ENCODE data around the gene KIF26B.

KIF26B gene

DNA sequence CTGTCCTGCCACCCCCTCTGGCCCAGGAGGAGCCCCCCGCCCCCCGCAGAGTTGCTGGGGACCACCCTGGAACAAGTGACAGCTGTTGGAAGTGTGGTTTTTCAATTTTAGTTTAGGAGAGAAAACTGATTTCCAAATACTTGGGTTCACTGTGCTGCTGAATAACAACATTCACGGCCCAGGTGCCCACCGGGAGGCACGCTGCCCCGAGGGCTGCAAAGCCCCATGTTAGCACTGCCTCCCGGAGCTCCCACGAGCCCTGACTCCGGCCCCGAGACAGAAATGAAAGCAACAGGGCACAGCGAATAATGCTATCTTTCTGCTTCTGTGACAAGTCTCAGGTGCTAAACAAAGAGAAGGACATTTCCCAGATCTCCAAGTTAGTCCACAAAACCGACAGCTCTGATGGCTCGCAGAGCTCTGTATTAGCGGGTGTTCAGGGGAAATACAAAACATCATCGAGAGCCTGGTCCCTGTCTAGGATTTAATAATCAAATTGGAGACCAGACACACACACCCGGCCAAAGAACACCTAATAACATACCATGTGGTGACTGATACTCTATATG lies 451.5 kb downstream of the KIF26B start:
- no peaks in the 10 kb centered on the region for H3K36me3 ChIP-seq
- no peak overlapping the region for H3K4me3 ChIP-seq (ENCODE audit: low read depth, low read length)
- no peak overlapping the region for H3K27ac ChIP-seq
- DNase-seq, result no peak
- TF ChIP-seq, protein P1, sequence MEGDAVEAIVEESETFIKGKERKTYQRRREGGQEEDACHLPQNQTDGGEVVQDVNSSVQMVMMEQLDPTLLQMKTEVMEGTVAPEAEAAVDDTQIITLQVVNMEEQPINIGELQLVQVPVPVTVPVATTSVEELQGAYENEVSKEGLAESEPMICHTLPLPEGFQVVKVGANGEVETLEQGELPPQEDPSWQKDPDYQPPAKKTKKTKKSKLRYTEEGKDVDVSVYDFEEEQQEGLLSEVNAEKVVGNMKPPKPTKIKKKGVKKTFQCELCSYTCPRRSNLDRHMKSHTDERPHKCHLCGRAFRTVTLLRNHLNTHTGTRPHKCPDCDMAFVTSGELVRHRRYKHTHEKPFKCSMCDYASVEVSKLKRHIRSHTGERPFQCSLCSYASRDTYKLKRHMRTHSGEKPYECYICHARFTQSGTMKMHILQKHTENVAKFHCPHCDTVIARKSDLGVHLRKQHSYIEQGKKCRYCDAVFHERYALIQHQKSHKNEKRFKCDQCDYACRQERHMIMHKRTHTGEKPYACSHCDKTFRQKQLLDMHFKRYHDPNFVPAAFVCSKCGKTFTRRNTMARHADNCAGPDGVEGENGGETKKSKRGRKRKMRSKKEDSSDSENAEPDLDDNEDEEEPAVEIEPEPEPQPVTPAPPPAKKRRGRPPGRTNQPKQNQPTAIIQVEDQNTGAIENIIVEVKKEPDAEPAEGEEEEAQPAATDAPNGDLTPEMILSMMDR (IDR thresholded peaks at IDR 0.05; ENCODE audit: low read depth, low read length), result no peak
- H3K9me3 ChIP-seq (ENCODE audit: severe bottlenecking), result no peaks in the 10 kb centered on the region
- H3K27me3 ChIP-seq (ENCODE audit: insufficient read depth, low read depth, severe bottlenecking), result peaks cover 2% of the 10 kb centered on the region

DNA sequence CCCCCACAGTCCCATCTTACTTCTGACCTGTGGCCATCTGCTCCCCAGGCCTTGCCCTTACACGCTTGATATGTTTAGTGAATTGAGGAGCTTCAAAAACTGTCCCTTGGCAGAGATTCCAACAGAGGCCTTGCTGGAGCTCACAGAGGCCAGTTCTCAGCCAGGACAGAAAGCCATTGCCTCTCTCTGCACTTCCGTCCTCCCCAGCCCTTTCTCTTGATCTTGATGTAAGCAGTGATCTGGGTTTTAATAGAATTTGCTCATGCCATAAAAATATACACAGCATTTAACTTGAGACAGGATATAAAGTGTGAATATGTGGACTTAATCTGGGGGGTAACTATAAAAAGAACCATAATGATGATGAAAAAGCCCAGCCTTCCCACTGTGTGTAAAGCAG lies 453.5 kb downstream of the KIF26B start:
- Histone ChIP-seq H3K27me3 (ENCODE audit: insufficient read depth, low read depth, severe bottlenecking) (peaks cover 2% of the 10 kb centered on the region), H3K9me3 (ENCODE audit: severe bottlenecking) (no peaks in the 10 kb centered on the region), H3K27ac (no peak overlapping the region), H3K4me3 (ENCODE audit: low read depth, low read length) (no peak overlapping the region), H3K36me3 (no peaks in the 10 kb centered on the region)
- DNase-seq, result no peak
- TF ChIP-seq, protein P1 (IDR thresholded peaks at IDR 0.05; ENCODE audit: low read depth, low read length), result no peak

DNA sequence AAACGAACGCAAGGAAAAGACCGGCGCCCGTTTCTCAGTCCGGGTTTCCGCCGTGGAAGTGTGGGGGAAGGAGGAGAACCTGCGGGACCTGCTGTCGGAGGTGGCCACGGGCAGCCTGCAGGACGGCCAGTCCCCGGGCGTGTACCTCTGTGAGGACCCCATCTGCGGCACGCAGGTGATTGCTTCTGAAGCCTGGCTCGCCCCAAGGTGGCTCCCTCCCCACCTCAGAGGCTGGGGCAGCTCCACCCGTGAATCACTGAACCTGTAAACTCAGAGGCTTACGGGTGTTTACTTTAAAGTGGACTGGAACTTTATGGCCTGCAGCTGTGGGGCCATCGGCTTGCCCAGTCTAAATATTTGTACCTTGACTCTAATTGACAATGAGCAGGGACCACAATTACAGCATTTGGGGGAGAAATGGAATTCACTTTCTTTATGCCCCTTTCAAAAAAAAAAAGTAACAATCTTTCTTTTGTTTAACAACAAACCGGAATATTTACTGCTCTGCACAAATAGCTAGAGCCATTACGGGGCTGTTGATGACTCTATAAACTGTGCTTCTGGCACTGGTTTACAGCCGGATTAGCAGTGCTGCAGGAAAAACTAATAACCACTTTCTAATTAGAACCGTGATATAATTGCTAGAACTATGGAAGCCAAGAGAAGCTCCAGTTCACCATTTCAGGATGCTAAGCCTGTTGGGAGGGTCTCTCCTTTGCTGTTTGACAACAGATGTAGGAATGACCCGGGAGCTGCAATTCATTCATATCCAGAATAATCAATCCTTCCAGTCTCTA lies 454.8 kb downstream of the KIF26B start:
- H3K27ac ChIP-seq, result no peak overlapping the region
- H3K27me3 ChIP-seq (ENCODE audit: insufficient read depth, low read depth, severe bottlenecking), result peaks cover 2% of the 10 kb centered on the region
- no peaks in the 10 kb centered on the region for H3K36me3 ChIP-seq
- DNase-seq, result no peak
- H3K9me3 ChIP-seq (ENCODE audit: severe bottlenecking), result no peaks in the 10 kb centered on the region
- TF ChIP-seq, protein P1 (IDR thresholded peaks at IDR 0.05; ENCODE audit: low read depth, low read length), result no peak
- no peak overlapping the region for H3K4me3 ChIP-seq (ENCODE audit: low read depth, low read length)

DNA sequence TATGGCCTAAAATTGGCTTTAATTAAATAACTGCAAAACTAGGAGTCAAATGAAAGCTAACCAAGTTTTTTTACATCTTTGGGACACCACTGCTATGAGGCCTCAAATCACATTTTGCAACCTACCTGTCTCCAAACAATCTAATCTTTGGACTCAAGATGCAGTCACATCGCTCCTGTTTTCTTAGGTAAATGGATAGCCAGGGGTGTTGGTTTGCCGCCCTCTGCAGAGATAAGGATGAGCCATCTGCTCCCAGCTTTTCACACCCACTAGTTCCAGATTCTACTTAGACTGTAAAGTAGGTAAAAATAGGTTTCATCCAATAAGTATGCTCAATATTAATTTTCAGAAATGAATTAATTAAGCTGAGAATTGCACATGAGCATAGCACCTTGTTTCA lies 456.5 kb downstream of the KIF26B start:
- H3K9me3 ChIP-seq (ENCODE audit: severe bottlenecking), result no peaks in the 10 kb centered on the region
- no peaks in the 10 kb centered on the region for H3K36me3 ChIP-seq
- H3K27ac ChIP-seq, result no peak overlapping the region
- TF ChIP-seq, protein P1 (IDR thresholded peaks at IDR 0.05; ENCODE audit: low read depth, low read length), result no peak
- peaks cover 2% of the 10 kb centered on the region for H3K27me3 ChIP-seq (ENCODE audit: insufficient read depth, low read depth, severe bottlenecking)
- H3K4me3 ChIP-seq (ENCODE audit: low read depth, low read length), result no peak overlapping the region
- no peak for DNase-seq

DNA sequence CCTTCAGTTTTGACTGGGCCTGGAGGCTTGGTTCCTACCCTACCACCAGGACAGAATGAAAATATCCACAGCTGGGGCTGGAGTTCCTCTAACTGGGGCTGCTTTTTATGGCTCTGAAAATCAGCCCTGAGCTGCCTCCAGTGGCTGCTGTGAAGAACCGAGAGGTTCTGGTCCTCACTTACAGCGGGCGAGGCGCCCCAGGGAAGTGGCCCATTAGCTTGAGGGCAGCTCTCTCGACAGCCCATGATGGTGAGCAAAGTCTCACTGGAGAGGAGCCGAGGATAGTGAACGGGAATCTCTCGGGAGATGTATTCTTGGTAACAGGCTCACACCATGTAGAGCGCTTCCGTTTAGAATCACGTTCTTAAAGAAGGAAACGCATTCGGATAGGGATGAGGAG lies 459.7 kb downstream of the KIF26B start:
- Histone ChIP-seq H3K4me3 (ENCODE audit: low read depth, low read length) (no peak overlapping the region), H3K36me3 (no peaks in the 10 kb centered on the region), H3K9me3 (ENCODE audit: severe bottlenecking) (no peaks in the 10 kb centered on the region), H3K27me3 (ENCODE audit: insufficient read depth, low read depth, severe bottlenecking) (peaks cover 2% of the 10 kb centered on the region), H3K27ac (no peak overlapping the region)
- DNase-seq, result no peak
- TF ChIP-seq, protein P1 (IDR thresholded peaks at IDR 0.05; ENCODE audit: low read depth, low read length), result no peak

Measured in WERI-Rb-1 (cell line).